GM12878 (cell line): ENCODE measurements around the gene FNDC3B. TPM values are rescaled to one million over a fixed set of nuclear protein-coding genes. Genes with fewer than 3 reads are reported as not detected.

Experiments used
- ATAC-seq: fragments of 200-7000 bp; cut with Tn5 transposase; 3 replicates; pipeline ENCODE4 v1.9.1; 2020; ENCODE audit warnings: mild to moderate bottlenecking, moderate library complexity
- BruUV-seq: library from RNA; stranded (reverse); fragments of 400-500 nt; replicated peaks from 2 replicates; lab custom pipeline; 2021; lab: Mats Ljungman, UMichigan
- CTCF ChIA-PET: fragments of 300-600 bp; sonication (Branson Sonifier 250); formaldehyde crosslinking; extraction: SDS; loops from one replicate; lab custom pipeline; 2021; ENCODE audit warnings: inconsistent platforms; lab: Yijun Ruan, JAX
- POLR2A ChIA-PET: fragments of 350-600 bp; formaldehyde crosslinking; extraction: SDS; loops from one replicate; lab custom pipeline; 2021; ENCODE audit warnings: inconsistent platforms; lab: Charles Lee
- RAD21 ChIA-PET: fragments of 300-600 bp; sonication (Branson Sonifier 250); formaldehyde crosslinking; loops from one replicate; lab custom pipeline; 2023; ENCODE audit warnings: antibody characterized with exemption; ENCODE audit not compliant: unreplicated experiment; lab: Charles Lee
- SMC1A ChIA-PET: fragments of 300-600 bp; sonication (Branson Sonifier 250); formaldehyde crosslinking; loops from one replicate; lab custom pipeline; 2023; ENCODE audit not compliant: unreplicated experiment, uncharacterized antibody; lab: Charles Lee
- DNase-seq: peaks from one replicate; pipeline ENCODE4 v3.0.0-alpha.2; 2011; ENCODE audit warnings: low read depth, low spot score
- FAIRE-seq: peaks from 3 replicates; lab custom pipeline; 2011; peaks lifted over from hg19 to GRCh38; lab: Jason Lieb, UNC
- H2AFZ ChIP-seq: 2 replicates; pipeline ENCODE4 v1.6.0; 2011; ENCODE audit warnings: low read depth, low read length, control low read depth; ENCODE audit not compliant: control insufficient read depth
- H3K27ac ChIP-seq: 2 replicates; pipeline ENCODE4 v1.5.1; 2011; ENCODE audit warnings: control low read depth; ENCODE audit not compliant: control insufficient read depth, insufficient read depth
- H3K27me3 ChIP-seq, 2 experiments: replicated peaks in 1 of 2; 2 replicates each; pipeline versions ENCODE4 v1.6.0 to v1.6.1; 2011; ENCODE audit warnings: low read length in 1 of 2; ENCODE audit not compliant: control insufficient read depth in 2 of 2, insufficient read depth in 2 of 2
- H3K36me3 ChIP-seq, 2 experiments: 2 replicates each; pipeline ENCODE4 v1.5.1; 2011; ENCODE audit warnings: low read length in 1 of 2; ENCODE audit not compliant: control insufficient read depth in 2 of 2, insufficient read depth in 2 of 2
- H3K4me1 ChIP-seq: 2 replicates; pipeline ENCODE4 v1.6.1; 2011; ENCODE audit warnings: mild to moderate bottlenecking, low read length, moderate library complexity, mixed read lengths; ENCODE audit not compliant: control insufficient read depth, insufficient read depth
- H3K4me2 ChIP-seq: 2 replicates; pipeline ENCODE4 v1.6.0; 2011; ENCODE audit warnings: control low read depth; ENCODE audit not compliant: control insufficient read depth, insufficient read depth
- H3K4me3 ChIP-seq: fragments of 200-600 bp; sonication (generic); 2 replicates; pipeline ENCODE4 v1.5.1; 2016
- H3K79me2 ChIP-seq: 2 replicates; pipeline ENCODE4 v1.6.0; 2011; ENCODE audit warnings: low read length; ENCODE audit not compliant: control insufficient read depth, insufficient read depth
- H3K9ac ChIP-seq: 2 replicates; pipeline ENCODE4 v1.8.0; 2011; ENCODE audit warnings: low read length, control low read depth, mixed read lengths; ENCODE audit not compliant: control insufficient read depth, insufficient read depth
- H3K9me3 ChIP-seq: replicated peaks from 3 replicates; pipeline ENCODE4 v1.5.1; 2011; ENCODE audit warnings: mild to moderate bottlenecking, low read length; ENCODE audit not compliant: control insufficient read depth, insufficient read depth
- H4K20me1 ChIP-seq: 2 replicates; pipeline ENCODE4 v1.6.0; 2011; ENCODE audit not compliant: control insufficient read depth, insufficient read depth
- CHD2 ChIP-seq: IDR thresholded peaks from 2 replicates; pipeline ENCODE4 v1.6.1; 2011; ENCODE audit warnings: low read depth, low read length, improper control_type of control experiment, borderline replicate concordance
- CREB1 ChIP-seq: IDR thresholded peaks from 2 replicates; pipeline ENCODE4 v1.6.1; 2012; ENCODE audit warnings: low read depth, mild to moderate bottlenecking, inconsistent platforms
- ESRRA ChIP-seq: IDR thresholded peaks from 2 replicates; pipeline ENCODE4 v1.6.1; 2012; ENCODE audit warnings: mild to moderate bottlenecking, low read length, improper control_type of control experiment
- IKZF2 ChIP-seq, 2 experiments: fragments of 450-650 bp; IDR thresholded peaks; 2 replicates each; pipeline ENCODE4 v1.6.1; 2017; ENCODE audit warnings: mild to moderate bottlenecking in 2 of 2, moderate library complexity in 2 of 2
- TARDBP ChIP-seq: IDR thresholded peaks from 2 replicates; pipeline ENCODE4 v1.6.1; 2016; ENCODE audit warnings: borderline replicate concordance
- YBX1 ChIP-seq: fragments of 450-650 bp; IDR thresholded peaks from 2 replicates; pipeline ENCODE4 v1.6.1; 2016; ENCODE audit warnings: antibody characterized with exemption
- WGBS: methylation state at CpG from one replicate; pipeline ENCODE4 v1.1.6; 2016; ENCODE audit warnings: low lambda C conversion rate; ENCODE audit not compliant: insufficient replicate concordance, insufficient coverage; ENCODE audit errors: missing lambda C conversion rate; 5-methylcytosine and 5-hydroxymethylcytosine counted together
- in situ Hi-C: fragments of 300-500 bp; cut with MboI; formaldehyde crosslinking; loops from 9 replicates; pipeline ENCODE4 v1.14.3; 2018; ENCODE audit warnings: mixed read lengths
- intact Hi-C: fragments of 100-400 bp; cut with micrococcal nuclease; formaldehyde crosslinking; loops from one replicate; pipeline ENCODE4 v1.14.2; 2022; ENCODE audit not compliant: unreplicated experiment
- polyA plus RNA-seq, 11 experiments: library from polyadenylated mRNA; depleted of rRNA in 4 of 11; unstranded in 6 of 11; stranded (reverse) in 5 of 11; fragments of >200 nt; fragmentation: Nextera tagmentation in 4 of 11; fragmentation: Illumina TruSeq in 1 of 11; extraction: Ambion mirVana in 4 of 11; extraction: Trizol in 1 of 11; gene quantifications; 1 replicate in 1 of 11; 2 replicates in 10 of 11; pipeline versions ENCODE4 v1.2.1 to v1.2.3, GENCODE V29; 2011 to 2016; ENCODE audit warnings: inconsistent platforms in 2 of 11, missing spikeins in 2 of 11, low read depth in 1 of 11
- total RNA-seq, 4 experiments: library from RNA; depleted of rRNA in 3 of 4; stranded (reverse); fragments of >200 nt in 3 of 4; fragmentation: Illumina TruSeq in 1 of 4; extraction: Trizol in 1 of 4; gene quantifications; 2 replicates each; pipeline versions ENCODE4 v1.2.1 to v1.2.3, GENCODE V29; 2013 to 2021
- TF ChIP-seq, protein P1 (sequence below): IDR thresholded peaks from 2 replicates; pipeline ENCODE4 v1.6.1; 2012; ENCODE audit warnings: low read depth, low read length, improper control_type of control experiment
- TF ChIP-seq, protein P2 (sequence below): fragments of 150-350 bp; IDR thresholded peaks from 2 replicates; pipeline ENCODE4 v1.6.1; 2016; ENCODE audit warnings: low read depth, low read length
- TF ChIP-seq, protein P3 (sequence below): fragments of 450-650 bp; conservative IDR thresholded peaks from 2 replicates; pipeline ENCODE4 v1.6.1; 2017; ENCODE audit warnings: mild to moderate bottlenecking, moderate library complexity
- TF ChIP-seq, protein P4 (sequence below): fragments of 450-650 bp; IDR thresholded peaks from 2 replicates; pipeline ENCODE4 v1.6.1; 2017; ENCODE audit warnings: mild to moderate bottlenecking

FNDC3B gene
- total and polyA plus RNA-seq, 10 of the 15 experiments (the other 5 are each of a cell fraction or from before 2014, with no cell fraction given), result 7.9 to 35.0 (median 18.5) TPM

DNA sequence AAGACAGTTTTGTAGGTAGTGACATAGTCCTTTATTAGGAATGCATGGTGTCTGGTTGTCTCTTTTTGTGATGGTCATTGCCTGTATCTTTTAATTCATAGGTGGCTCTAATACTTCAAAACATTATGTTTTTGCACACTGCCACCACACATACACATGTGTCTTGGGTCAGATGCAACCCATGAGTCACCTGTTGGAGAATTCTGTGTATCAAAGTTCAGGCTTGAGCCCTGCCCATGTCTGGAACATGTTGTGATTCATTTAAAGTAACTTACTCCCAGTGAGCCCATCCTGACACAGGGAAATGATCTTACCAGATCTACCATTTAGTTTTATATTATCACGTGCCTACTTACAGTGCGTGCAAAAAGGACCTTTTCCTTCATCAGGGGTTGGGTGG is 266.2 kb downstream of the FNDC3B start (continued):
- TF ChIP-seq CHD2, result no peak
- TF ChIP-seq, all 136 proteins: peak for 0

DNA sequence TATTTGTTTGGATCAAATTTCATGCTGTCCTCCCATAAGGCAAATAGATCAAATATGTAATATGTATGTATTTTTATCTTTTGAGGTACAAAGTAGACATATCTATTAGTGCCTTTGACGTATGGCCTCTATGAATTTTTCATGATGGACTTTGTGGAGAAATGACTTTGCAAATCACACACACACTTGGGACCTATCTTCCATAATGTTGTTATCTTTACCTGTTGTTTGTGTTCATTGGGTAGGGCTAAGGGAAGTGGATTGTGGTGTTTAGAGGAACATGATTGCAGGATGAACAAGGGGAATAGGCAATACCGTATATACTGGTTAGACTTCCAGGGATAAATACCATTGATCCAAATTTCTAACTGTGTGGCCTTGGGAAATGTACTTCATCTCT is 266.6 kb downstream of the FNDC3B start:
- no peak for TF ChIP-seq YBX1
- TF ChIP-seq ESRRA, result no peak
- TF ChIP-seq, protein P1, sequence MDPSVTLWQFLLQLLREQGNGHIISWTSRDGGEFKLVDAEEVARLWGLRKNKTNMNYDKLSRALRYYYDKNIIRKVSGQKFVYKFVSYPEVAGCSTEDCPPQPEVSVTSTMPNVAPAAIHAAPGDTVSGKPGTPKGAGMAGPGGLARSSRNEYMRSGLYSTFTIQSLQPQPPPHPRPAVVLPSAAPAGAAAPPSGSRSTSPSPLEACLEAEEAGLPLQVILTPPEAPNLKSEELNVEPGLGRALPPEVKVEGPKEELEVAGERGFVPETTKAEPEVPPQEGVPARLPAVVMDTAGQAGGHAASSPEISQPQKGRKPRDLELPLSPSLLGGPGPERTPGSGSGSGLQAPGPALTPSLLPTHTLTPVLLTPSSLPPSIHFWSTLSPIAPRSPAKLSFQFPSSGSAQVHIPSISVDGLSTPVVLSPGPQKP, result no peak
- no peak for TF ChIP-seq IKZF2 (IDR thresholded peaks at IDR 0.05)
- TF ChIP-seq, protein P2, sequence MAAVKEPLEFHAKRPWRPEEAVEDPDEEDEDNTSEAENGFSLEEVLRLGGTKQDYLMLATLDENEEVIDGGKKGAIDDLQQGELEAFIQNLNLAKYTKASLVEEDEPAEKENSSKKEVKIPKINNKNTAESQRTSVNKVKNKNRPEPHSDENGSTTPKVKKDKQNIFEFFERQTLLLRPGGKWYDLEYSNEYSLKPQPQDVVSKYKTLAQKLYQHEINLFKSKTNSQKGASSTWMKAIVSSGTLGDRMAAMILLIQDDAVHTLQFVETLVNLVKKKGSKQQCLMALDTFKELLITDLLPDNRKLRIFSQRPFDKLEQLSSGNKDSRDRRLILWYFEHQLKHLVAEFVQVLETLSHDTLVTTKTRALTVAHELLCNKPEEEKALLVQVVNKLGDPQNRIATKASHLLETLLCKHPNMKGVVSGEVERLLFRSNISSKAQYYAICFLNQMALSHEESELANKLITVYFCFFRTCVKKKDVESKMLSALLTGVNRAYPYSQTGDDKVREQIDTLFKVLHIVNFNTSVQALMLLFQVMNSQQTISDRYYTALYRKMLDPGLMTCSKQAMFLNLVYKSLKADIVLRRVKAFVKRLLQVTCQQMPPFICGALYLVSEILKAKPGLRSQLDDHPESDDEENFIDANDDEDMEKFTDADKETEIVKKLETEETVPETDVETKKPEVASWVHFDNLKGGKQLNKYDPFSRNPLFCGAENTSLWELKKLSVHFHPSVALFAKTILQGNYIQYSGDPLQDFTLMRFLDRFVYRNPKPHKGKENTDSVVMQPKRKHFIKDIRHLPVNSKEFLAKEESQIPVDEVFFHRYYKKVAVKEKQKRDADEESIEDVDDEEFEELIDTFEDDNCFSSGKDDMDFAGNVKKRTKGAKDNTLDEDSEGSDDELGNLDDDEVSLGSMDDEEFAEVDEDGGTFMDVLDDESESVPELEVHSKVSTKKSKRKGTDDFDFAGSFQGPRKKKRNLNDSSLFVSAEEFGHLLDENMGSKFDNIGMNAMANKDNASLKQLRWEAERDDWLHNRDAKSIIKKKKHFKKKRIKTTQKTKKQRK, result no peak
- TF ChIP-seq, protein P3, sequence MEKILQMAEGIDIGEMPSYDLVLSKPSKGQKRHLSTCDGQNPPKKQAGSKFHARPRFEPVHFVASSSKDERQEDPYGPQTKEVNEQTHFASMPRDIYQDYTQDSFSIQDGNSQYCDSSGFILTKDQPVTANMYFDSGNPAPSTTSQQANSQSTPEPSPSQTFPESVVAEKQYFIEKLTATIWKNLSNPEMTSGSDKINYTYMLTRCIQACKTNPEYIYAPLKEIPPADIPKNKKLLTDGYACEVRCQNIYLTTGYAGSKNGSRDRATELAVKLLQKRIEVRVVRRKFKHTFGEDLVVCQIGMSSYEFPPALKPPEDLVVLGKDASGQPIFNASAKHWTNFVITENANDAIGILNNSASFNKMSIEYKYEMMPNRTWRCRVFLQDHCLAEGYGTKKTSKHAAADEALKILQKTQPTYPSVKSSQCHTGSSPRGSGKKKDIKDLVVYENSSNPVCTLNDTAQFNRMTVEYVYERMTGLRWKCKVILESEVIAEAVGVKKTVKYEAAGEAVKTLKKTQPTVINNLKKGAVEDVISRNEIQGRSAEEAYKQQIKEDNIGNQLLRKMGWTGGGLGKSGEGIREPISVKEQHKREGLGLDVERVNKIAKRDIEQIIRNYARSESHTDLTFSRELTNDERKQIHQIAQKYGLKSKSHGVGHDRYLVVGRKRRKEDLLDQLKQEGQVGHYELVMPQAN, result no peak
- TF ChIP-seq TARDBP, result no peak
- TF ChIP-seq CREB1, result no peak
- TF ChIP-seq, protein P4, sequence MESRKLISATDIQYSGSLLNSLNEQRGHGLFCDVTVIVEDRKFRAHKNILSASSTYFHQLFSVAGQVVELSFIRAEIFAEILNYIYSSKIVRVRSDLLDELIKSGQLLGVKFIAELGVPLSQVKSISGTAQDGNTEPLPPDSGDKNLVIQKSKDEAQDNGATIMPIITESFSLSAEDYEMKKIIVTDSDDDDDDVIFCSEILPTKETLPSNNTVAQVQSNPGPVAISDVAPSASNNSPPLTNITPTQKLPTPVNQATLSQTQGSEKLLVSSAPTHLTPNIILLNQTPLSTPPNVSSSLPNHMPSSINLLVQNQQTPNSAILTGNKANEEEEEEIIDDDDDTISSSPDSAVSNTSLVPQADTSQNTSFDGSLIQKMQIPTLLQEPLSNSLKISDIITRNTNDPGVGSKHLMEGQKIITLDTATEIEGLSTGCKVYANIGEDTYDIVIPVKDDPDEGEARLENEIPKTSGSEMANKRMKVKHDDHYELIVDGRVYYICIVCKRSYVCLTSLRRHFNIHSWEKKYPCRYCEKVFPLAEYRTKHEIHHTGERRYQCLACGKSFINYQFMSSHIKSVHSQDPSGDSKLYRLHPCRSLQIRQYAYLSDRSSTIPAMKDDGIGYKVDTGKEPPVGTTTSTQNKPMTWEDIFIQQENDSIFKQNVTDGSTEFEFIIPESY, result no peak
- ATAC-seq, result no peak
- Histone ChIP-seq H3K36me3 (peaks cover 10 to 23% of the 10 kb centered on the region in 2 experiments), H3K79me2 (no peaks in the 10 kb centered on the region), H3K27ac (no peak overlapping the region), H3K4me2 (no peak overlapping the region), H3K27me3 (no peaks in the 10 kb centered on the region), H3K4me1 (no peaks in the 10 kb centered on the region), H3K9ac (no peak overlapping the region), H3K9me3 (no peaks in the 10 kb centered on the region), H2AFZ (no peak overlapping the region), H3K4me3 (no peak overlapping the region), H4K20me1 (no peaks in the 10 kb centered on the region)
- RAD21 ChIA-PET, result no interaction called here
- no peak for FAIRE-seq
- intact Hi-C loops (no loop called here), in situ Hi-C loops (no loop called here)
- 97% methylated on average over 2 of the region's 2 CpGs for WGBS
- no peak for DNase-seq
- POLR2A ChIA-PET, result no interaction called here
- CTCF ChIA-PET, result no interaction called here
- SMC1A ChIA-PET, result no interaction called here
- BruUV-seq, result no TSS peak
